Measurements from ENCODE around the gene LMAN2.
"Not testable (repeated sequence)": the region's sequence is repeated elsewhere in the genome, so short reads cannot be mapped to it uniquely, and the experiment has no call there.

Gene LMAN2

DNA sequence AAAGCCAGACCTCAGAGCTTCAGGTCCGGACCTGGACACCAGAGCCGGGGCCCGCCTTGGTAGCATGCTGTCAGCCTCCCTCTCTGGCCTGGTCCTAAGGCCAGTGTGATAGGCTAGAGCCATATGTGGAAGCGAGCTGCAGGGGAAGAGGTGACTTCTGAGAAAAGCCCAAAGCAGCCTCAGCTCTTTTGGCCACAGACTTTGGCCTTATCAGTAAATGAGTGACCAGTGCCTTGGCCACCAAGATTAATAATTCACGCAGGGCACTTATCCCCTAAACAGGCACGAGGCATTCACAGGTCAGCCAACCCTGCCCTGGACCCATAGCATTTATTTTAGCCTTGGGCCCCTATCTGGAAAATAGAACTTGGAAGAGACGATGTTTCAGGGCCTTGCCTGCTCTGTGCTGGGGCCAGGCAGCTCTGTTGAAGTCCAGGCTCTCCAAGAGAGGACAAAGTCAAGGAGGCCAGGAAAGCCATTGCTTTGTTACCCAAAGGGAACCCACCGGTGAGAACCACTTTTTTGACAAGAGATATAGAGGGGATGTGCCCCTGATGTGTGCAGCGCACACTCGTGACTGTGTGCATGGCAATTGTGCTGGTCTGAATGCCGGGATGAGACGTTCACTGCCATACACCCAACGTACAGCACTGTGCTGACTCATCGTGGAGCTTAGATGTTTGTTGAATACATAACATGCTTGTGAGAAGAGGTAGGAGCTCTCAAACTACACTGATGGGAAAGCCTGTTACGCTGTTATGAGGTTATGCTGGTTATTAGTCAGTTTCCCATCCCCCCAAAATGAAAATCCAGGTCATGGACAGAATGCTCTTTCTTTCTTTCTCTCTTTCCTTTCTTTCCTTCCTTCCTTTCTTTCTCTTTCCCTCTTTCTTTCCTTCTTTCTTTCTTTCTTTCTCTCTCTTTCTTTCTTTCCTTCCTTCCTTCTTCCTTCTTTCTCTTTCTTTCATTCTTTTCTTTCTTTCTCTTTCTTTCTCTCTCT lies 27.7 kb upstream of the LMAN2 start:
- FAIRE-seq = no peak

DNA sequence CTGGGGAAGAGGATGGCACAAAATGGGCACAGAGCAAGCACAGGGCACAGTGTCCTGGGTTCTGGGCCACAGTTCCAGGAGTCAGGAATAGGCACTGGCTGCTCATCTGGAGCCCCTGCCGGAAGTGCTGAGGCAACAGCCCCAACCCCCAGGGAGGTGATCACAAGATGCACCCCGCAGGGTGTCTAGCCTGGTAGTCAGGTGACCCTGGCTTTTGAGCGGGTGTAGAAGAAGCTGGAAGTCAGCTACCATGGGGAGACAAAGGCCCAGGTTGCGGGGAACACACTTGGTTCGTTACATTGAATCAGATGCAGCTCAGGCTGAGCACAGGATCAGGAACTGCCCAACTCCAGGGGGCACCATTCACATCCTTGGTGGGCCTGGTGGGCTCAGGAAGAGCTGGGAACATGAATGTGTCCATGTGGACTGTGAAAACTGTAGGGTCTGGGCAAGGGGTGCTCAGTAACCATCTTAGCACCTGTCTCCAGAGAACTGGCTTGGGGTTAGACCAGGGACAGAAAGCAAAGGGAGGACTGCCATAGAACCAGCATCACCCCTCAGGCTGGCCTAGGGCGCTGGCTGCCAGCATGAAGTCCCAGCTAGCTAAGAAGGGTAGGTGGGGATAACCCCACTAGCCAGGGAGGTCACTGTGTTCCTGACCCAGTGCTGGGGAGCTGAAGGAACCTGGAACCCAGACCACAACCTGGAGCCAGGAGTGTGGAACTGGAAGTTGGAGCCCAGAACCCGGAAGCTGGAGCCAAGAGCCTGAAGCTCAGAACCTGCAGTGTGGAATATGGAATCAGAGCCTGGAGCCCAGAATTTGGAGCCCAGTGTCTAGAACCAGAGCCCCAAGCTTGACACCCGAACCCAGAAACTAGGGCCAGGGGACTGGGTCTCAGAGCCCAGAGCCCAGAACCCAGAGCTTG lies 26.6 kb upstream of the LMAN2 start:
- FAIRE-seq = no peak

DNA sequence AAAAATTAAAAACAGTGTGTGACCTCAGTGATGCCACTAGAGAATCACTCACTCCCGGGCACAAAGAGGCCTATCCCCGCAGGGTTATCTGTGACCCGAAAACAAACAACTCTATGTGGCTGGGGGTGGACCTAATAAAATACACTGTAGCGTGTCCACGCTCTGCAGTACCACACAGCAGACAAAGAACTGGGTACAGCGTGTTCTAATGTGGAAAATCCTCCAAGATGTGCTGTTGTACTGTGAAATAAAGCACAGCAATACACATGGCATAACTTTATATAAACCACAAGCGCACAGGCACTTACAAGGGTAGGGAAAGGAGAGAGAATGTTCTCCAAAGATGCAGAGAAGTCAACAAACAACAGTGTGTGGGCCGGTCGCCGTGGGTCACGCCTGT lies 24.6 kb upstream of the LMAN2 start:
- no peak for FAIRE-seq

DNA sequence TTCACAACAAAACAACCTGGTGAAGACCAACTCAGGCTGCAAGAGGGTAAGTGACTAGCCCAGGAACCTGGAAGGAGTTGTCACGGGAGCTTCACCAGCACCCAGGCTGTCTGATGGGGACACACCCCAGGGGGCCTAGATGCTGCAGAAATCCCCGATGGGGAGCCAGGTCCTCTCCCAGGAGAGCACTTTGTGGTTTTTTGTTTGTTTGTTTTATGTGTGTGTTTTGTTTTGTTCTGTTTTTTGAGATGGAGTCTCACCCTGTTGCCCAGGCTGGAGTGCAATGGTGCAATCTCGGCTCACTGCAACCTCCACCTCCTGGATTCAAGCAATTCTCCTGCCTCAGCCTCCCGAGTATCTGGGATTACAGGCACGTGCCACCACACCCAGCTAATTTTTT lies 24.0 kb upstream of the LMAN2 start:
- not testable (repeated sequence) for FAIRE-seq

DNA sequence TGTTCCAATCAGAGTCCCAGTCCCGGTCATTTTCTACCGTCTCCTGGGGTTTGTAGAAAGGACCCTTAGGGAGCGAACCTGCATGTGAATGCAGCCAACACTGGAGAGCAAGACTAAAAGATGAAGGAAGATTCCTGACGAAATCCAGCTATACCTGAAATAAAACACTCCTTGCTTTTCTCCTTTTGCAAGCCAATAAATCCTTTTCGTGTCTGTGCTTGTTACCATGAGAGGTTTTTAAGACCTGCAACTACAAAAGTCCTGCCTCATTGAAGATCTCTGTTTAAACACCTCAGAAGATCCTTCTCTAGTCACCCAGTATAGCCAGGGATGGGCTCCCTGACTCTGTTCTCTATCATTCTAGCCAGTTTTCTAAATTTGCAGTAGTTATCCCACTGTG lies 22.7 kb upstream of the LMAN2 start:
- no peak for FAIRE-seq

DNA sequence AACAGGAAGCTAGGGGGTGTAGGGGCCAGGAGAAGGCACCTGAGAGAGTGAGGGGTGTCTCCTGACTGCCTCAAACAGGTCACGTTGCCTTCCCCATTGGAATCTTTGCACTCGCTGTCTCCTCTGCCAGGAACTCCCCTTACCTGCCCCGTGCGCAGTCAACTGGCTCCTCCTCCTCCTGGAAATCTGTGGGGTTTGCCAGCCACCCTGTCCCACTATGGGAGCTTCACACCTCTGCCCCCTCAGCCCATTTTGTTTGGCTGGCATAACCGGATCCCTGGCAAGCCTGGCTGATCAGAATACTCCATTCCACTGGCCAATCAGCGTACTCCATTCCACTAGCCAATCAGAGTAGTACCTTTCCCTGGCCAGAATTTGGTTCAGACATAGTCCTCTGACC lies 22.3 kb upstream of the LMAN2 start:
- FAIRE-seq = no peak

DNA sequence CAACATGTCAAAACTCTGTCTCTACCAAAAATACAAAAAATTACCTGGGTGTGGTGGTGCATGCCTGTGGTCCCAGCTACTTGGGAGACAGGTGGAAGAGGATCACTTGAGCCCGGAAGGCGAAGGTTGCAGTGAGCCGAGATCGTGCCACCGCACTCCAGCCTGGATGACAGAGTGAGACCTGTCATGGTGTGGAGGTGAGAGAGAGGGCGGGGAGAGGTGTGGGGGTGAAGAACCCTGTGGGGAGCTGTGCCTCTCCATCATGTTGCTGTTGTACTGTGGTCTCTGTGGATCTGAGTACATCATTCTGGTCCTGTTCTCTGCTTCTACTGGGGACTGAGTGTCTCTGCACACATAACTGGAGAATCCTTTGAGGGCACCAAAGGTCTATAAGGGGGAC lies 21.4 kb upstream of the LMAN2 start:
- no peak for FAIRE-seq

DNA sequence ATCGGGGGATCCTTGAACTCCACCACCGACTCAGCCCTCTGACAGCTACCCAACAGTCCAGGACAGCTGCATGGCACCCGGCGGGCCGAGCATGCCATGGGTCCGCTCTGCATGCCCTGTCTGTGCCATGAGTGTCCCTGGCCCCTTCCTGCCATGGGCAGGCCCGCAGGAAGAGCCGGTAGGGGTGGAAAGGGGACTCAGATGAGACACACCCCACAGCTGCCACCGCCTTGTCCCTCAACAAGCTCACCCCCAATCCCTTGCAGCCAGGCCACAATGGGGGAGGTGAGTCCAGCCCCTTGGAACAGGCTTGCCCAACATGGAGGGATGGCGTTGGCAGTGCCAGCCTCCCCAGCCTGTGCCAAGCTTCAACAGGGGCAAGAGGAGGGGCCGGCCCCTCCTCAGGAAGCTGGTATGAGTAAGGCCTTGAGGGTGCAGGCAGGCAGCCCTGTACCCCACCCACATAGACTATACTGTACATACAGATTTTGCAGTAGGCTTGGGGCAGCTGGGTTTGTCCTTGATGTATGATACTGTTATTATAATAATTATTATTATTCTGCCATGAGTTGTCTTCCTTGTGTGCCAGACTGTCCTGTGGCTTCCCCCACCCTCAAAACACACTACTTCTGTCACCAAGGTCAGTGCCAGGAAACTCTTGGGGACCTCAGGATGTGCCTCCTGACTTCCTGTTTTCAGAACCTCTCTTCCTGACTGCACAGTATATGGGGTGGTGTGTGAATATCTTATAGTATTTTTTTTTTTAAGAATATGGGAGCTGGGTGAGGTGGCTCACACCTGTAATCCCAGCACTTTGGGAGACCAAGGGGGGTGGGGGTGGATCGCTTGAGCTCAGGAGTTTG lies 20.8 kb upstream of the LMAN2 start:
- FAIRE-seq = no peak

DNA sequence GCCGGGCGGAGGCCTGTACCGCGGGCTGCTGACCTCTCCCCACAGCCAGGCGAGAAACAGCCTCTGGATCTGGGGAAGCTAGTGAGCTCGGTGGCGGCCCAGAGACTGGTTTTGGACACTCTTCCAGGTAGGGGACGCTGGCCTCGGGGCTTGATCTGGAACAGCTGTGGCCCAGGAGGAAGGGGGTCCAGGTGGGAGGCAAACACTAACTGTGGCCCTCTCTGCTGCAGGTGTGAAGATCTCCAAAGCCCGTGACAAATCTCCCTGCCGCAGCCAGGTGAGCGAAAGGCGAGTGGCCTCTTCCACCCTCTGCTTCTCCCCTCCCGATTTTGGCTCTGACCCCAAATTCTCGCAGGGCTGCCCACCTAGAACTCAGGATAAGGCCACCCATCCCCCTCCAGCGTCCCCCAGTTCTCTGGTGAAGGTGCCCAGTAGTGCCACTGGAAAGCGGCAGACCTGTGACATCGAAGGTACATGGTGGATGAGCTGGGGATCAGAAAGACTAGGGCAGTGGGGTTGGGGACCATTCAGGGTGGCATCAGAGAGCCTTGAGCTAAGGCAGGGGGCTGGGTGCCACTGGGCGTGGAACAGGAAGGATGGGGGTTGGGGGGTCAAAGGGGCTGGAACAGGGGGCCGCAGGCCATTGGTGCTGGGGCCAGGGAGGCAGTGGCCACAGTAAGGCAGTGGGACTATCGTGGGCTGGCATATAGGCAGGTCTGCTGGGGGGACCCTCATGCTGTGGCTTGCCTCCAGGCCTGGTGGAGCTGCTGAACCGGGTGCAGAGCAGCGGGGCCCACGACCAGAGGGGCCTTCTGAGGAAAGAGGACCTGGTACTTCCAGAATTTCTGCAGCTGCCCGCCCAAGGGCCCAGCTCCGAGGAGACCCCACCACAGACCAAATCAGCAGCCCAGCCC lies 19.9 kb upstream of the LMAN2 start:
- no peak for FAIRE-seq

DNA sequence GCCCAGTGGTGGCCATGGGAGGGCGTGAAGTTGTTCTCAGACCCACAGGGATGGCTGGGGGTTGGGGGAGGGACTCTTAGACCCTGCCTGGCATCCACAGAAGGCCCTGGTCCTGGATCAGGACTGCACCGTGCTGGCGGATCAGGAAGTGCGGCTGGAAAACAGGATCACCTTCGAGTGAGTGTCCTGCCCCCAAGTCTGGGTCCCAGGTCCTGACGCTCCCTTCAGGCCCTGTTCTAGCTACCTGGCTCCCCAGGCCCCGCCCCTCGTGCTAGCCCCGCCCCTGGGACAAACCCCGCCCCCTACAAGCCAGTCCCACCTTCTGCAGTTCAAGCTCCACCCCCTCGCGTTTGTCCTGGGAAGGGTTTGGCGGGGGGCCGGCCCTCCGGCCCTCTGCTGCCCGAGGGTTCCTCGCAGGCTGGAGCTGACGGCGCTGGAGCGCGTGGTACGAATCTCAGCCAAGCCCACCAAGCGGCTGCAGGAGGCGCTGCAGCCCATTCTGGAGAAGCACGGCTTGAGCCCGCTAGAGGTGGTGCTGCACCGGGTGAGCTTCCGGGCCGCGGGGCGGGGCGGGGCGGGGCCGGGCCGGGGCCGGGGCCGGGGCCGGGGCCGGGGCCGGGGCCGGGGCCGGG lies 19.1 kb upstream of the LMAN2 start:
- FAIRE-seq = no peak

DNA sequence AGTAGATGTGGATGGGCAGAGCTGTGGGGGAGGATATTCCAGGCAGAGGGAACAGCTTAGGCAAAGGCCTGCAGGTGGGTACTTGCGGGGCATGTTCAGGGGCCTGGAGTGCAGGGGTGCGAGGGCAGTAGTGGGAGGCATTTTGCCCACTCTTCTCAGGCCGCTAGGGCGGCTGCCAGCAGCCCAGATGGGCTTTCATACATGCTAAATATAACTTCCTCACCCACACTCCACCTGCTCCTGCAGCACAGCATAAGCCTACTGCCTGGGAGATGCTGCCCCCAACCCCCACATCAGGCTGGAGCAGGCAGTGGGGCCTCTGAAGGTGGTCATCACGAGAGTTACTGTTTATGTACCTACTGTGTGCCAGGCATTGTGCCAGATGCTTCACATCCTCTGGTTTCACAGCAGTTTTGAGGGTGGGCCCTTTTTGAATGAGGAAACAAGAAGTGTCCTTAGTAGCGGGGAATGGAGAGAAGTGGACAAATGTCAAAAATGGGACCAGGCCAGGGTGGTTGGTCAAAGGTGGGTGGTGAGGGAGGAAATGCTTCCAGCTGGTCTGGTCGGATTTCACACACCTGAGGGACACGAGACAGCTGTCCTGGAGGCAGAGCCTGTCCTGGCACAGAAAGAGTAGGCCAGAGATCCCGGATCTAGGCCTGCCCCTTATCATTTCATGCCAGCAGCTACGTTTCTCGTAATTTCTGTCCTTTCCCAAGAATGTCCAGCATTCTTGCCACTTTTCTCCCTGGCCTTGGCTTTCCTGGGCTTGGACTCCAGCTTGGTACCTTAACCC lies 18.4 kb upstream of the LMAN2 start:
- FAIRE-seq = no peak

DNA sequence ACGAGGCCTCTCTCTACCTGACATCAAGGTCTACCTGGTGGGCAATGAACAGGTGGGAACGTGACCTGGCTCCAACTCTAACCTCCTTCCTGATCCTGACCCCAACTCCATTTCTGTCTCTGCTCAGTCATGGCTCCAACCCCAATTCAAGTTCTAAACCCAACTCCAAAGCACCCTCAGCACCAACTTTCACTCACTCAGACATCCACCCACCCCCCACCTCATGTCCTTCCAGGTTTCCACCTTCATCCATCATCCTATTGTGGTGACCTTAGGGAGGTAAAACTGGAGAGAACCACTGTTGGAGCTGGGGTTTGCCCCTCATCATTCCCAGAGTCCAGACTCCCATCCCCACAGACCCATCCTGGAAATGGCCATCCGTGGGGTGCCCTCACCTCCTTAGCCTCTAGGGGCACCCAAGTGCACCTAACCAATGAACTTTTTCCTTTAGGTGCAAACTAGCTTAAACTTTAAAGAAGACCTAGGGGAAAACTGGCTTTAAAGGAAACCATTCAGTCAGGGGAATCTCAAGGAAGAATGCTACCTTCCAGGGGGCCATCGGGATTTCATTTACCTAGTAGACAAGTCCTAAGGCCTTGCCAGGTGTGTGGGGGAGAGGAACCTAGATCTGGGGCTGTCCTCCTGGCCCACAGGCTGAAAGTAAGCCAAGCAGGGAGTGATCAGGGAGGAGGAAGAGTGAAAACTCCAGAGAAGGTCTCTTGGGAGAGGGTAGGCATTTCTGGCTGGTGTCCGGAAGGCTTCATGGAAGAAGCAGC lies 17.6 kb upstream of the LMAN2 start:
- FAIRE-seq = no peak

DNA sequence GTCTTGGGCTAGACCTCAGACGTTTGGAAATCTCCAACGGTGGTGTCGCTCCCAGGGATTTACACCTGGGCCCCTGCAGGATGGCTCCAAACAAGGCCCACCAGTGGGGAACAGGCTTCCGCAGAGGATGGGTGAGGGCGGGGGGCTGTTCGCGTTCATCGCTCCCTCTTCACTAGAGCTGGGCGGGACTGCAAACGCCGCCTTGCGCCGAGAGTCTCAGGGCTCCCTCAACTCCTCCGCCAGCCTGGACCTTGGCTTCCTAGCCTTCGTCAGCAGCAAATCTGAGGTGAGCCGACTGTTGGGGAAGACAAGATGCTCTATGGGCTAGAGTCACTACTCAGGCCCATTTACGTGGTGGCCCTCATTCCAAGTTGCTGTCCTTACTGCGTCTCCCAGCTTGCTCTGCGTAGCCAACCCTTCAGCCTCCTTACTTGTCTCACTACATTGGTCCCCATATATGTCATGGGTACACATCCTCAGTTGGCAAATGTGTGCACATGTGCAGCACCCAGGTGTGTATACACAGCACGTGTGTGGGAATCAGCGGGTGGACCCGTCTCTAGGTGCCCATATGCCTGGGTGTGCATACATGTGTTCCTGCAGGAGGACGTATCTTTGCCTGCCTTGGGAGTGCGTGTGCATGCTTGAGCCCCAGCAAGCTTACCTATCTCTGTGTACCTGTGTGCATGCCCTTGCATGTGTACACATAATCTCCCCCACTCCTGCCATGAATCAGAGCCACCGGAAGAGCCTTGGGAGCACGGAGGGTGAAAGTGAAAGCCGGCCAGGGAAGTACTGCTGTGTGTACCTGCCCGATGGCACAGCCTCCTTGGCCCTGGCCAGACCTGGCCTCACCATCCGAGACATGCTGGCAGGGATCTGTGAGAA lies 16.8 kb upstream of the LMAN2 start:
- FAIRE-seq = no peak

DNA sequence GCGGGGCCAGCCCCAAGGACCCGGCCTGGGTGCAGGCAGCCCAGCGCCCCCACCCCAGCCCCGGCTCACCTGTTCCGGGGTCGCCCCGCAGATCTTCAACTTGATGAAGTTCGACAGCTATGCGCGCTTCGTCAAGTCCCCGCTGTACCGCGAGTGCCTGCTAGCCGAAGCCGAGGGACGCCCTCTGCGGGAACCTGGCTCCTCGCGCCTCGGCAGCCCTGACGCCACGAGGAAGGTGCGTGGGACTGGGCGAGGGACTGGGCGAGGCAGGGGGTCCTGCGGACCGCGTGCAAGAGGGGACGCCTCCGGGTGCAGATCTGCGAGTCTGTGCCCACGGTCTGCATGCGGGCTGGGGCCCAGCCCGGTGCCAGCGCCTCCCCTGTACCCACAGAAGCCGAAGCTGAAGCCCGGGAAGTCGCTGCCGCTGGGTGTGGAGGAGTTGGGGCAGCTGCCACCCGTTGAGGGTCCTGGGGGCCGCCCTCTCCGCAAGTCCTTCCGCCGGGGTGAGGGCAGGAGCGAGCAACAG lies 15.9 kb upstream of the LMAN2 start:
- no peak for FAIRE-seq

DNA sequence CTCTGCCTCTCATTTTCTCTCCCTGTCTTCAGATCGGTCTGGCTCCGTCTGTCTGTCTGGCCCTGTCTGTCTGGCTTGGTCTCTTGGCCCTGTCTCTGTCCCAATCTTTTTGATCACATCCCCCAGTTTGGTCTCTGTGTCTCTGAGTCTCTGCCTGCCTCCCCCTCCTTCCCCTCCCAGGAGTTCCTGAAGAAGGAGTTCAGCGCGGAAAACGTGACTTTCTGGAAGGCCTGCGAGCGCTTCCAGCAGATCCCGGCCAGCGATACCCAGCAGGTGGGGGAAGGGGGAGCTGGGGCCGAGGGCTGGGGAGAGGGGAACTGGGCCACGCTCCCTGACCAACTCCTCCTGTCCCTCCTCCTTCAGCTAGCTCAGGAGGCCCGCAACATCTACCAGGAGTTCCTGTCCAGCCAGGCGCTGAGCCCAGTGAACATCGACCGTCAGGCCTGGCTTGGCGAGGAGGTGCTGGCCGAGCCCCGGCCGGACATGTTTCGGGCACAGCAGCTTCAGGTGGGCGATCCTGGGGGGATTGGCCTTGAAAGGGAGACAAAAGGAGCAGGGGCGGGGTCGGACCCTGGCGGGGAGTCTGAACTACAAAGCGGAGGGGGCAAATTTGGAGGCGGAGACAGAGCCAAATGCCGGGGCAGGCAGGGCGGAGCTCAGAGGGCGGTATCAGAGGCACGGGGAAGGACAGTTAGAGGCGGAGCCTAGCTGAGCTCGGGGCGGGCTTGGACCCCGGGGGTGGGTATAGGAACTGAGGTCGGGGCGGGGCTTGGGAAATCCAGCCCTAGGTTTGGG lies 15.3 kb upstream of the LMAN2 start:
- FAIRE-seq = no peak

DNA sequence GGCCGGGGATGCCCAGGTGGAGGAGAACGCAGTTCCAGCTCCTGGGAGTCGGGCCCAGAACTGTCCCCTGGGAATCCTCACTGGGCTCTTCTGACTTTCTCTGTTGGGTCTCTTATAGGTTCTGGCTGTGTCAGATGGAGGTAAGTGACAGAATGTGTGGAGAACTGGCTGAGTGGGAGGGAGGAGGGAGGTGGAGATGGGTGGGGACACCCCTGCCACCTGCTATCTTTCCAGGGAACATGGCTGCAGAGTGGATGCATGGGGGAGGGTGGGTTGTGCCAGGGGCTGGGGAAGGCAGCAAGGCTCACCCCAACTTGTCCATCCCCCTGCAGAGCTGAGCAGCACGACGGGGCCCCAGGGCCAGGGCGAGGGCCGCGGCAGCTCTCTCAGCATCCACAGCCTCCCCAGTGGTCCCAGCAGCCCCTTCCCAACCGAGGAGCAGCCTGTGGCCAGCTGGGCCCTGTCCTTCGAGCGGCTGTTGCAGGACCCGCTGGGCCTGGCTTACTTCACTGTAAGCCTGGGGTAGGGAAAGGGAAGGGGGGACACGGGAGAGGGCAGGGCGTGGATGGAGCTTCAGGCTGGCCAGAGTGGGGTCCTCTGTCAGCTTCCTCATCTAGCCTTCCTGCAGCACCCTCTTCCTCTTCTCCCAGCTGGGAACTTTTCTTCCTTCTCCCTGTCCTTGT lies 14.5 kb upstream of the LMAN2 start:
- FAIRE-seq = no peak
